DOHH2 (cell line): ENCODE results near the gene FAM133A.
A peak's percentile ranks its signal among the peaks of the same experiment; 100 is the strongest.

Experiments
- H3F3A ChIP-seq: fragments of 200-600 bp; sonication (generic), shearing (Covaris generic); 2 replicates; pipeline ENCODE4 v1.6.0; 2016; ENCODE audit warnings: antibody characterized with exemption, mild to moderate bottlenecking; ENCODE audit not compliant: control insufficient read depth, insufficient read depth
- H3K27ac ChIP-seq: fragments of 200-600 bp; sonication (generic); 2 replicates; pipeline ENCODE4 v1.5.1; 2014; ENCODE audit warnings: low read depth, mild to moderate bottlenecking, low read length, moderate library complexity
- H3K27me3 ChIP-seq: fragments of 200-600 bp; sonication (generic); 2 replicates; pipeline ENCODE4 v1.6.1; 2014; ENCODE audit warnings: mild to moderate bottlenecking, low read length, mixed read lengths; ENCODE audit not compliant: control insufficient read depth
- H3K36me3 ChIP-seq: fragments of 200-600 bp; sonication (generic); 2 replicates; pipeline ENCODE4 v1.6.1; 2014; ENCODE audit warnings: mild to moderate bottlenecking, low read length, moderate library complexity, mixed read lengths; ENCODE audit not compliant: control insufficient read depth
- H3K4me1 ChIP-seq: fragments of 200-600 bp; sonication (generic); 2 replicates; pipeline ENCODE4 v1.6.1; 2014; ENCODE audit warnings: mild to moderate bottlenecking, low read length, mixed read lengths; ENCODE audit not compliant: control insufficient read depth
- H3K4me2 ChIP-seq: fragments of 200-600 bp; sonication (generic); 2 replicates; pipeline ENCODE4 v1.6.0; 2014; ENCODE audit warnings: mild to moderate bottlenecking, low read length, moderate library complexity
- H3K4me3 ChIP-seq: fragments of 200-600 bp; sonication (generic); 2 replicates; pipeline ENCODE4 v1.5.1; 2014; ENCODE audit warnings: mild to moderate bottlenecking, low read length, mixed read lengths
- H3K79me2 ChIP-seq: fragments of 200-600 bp; sonication (generic); 2 replicates; pipeline ENCODE4 v1.6.1; 2014; ENCODE audit warnings: mild to moderate bottlenecking, low read length, mixed read lengths; ENCODE audit not compliant: control insufficient read depth
- H3K9me2 ChIP-seq: fragments of 200-600 bp; sonication (generic); replicated peaks from 2 replicates; pipeline ENCODE4 v1.6.1; 2014; ENCODE audit warnings: mild to moderate bottlenecking, low read length, mixed read lengths; ENCODE audit not compliant: control insufficient read depth
- H3K9me3 ChIP-seq: fragments of 200-600 bp; sonication (generic); 2 replicates; pipeline ENCODE4 v1.6.1; 2014; ENCODE audit warnings: antibody characterized with exemption, low read length, mixed read lengths; ENCODE audit not compliant: control insufficient read depth, insufficient read depth
- H4K20me1 ChIP-seq: fragments of 200-600 bp; sonication (generic); 2 replicates; pipeline ENCODE4 v1.6.0; 2014; ENCODE audit warnings: low read depth, mild to moderate bottlenecking, antibody characterized with exemption, low read length, moderate library complexity; ENCODE audit not compliant: control insufficient read depth, insufficient read depth
- EZH2phosphoT487 ChIP-seq: fragments of 200-600 bp; sonication (generic); IDR thresholded peaks from 2 replicates; pipeline ENCODE4 v1.6.1; 2017; ENCODE audit warnings: borderline replicate concordance, mild to moderate bottlenecking, antibody characterized with exemption, low read length, moderate library complexity, mixed read lengths
- TF ChIP-seq, protein P1 (sequence below): fragments of 200-600 bp; sonication (generic); IDR thresholded peaks from one replicate; pipeline ENCODE4 v1.5.1; 2014; ENCODE audit warnings: antibody characterized with exemption, mild to moderate bottlenecking, low read depth, low read length; ENCODE audit not compliant: poor library complexity, severe bottlenecking

Gene FAM133A

DNA sequence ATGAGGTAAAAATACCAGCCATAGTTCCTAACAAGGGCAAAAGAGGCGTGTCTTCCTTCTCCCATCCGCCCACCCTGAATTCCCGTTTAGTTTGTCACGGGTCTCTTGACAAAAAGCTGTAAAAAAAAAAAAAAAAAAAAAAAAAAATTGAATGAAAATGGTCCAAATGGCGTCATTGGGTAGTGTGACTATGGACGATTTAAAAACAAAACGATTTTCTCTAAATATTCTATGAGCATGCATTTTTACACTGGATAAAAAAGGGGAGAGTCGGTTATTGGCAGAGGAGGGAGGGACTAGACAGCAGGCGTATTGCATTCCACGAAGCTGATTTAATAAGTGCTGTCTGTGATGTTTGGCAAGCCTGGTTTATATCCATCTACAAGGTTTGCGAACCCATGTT lies at the start of gene FAM133A:
TSS of gene FAM133A (plus strand) at position 338 of the 403 bp plus-strand sequence. CDS start 35,214 bp downstream, outside the sequence.
- TF ChIP-seq EZH2phosphoT487, result no peak
- TF ChIP-seq, protein P1, sequence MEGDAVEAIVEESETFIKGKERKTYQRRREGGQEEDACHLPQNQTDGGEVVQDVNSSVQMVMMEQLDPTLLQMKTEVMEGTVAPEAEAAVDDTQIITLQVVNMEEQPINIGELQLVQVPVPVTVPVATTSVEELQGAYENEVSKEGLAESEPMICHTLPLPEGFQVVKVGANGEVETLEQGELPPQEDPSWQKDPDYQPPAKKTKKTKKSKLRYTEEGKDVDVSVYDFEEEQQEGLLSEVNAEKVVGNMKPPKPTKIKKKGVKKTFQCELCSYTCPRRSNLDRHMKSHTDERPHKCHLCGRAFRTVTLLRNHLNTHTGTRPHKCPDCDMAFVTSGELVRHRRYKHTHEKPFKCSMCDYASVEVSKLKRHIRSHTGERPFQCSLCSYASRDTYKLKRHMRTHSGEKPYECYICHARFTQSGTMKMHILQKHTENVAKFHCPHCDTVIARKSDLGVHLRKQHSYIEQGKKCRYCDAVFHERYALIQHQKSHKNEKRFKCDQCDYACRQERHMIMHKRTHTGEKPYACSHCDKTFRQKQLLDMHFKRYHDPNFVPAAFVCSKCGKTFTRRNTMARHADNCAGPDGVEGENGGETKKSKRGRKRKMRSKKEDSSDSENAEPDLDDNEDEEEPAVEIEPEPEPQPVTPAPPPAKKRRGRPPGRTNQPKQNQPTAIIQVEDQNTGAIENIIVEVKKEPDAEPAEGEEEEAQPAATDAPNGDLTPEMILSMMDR, result no peak

DNA sequence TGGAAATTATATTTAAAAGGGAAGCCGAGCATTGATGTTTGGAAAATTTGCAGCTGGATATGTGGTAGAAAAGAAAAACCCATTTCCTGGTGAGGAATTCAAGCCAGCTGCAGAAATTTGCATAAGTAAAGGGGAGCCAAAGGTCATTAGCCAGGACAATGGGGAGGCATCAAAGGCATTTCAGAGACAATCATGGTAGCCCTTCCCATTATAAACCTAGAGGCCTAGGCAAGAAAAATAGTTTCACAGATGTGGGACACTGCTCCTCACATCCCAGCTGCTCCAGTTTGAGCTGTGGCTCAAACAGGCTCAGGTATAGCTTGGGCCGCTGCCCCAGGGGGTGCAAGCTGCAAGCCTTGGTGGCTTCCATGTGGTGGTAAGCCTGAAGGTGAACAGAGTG lies 36.4 kb upstream of the FAM133A start:
- no peaks in the 10 kb centered on the region for H3K9me2 ChIP-seq
- H3K4me3 ChIP-seq, result no peak overlapping the region
- no peaks in the 10 kb centered on the region for H3K27me3 ChIP-seq
- no peak overlapping the region for H3K4me2 ChIP-seq
- no peaks in the 10 kb centered on the region for H4K20me1 ChIP-seq
- H3K27ac ChIP-seq, result no peak overlapping the region
- H3K79me2 ChIP-seq, result no peaks in the 10 kb centered on the region
- H3K36me3 ChIP-seq, result no peaks in the 10 kb centered on the region
- TF ChIP-seq, protein P1, result no peak
- TF ChIP-seq EZH2phosphoT487, result no peak
- no peaks in the 10 kb centered on the region for H3F3A ChIP-seq
- H3K9me3 ChIP-seq, result no peaks in the 10 kb centered on the region
- no peaks in the 10 kb centered on the region for H3K4me1 ChIP-seq

More for the DNA sequence above, at the start of gene FAM133A:
- Histone ChIP-seq H4K20me1 (no peaks in the 10 kb centered on the region), H3K9me2 (no peaks in the 10 kb centered on the region), H3K4me3 (peak within 1 kb of the TSS; percentile 54), H3K36me3 (no peaks in the 10 kb centered on the region), H3K4me2 (peak within 1 kb of the TSS; percentile 45), H3K79me2 (no peaks in the 10 kb centered on the region), H3K9me3 (no peaks in the 10 kb centered on the region), H3K27me3 (peaks cover 7% of the 10 kb centered on the region), H3K4me1 (no peaks in the 10 kb centered on the region), H3K27ac (no peak within 1 kb of the TSS), H3F3A (no peaks in the 10 kb centered on the region)

DNA sequence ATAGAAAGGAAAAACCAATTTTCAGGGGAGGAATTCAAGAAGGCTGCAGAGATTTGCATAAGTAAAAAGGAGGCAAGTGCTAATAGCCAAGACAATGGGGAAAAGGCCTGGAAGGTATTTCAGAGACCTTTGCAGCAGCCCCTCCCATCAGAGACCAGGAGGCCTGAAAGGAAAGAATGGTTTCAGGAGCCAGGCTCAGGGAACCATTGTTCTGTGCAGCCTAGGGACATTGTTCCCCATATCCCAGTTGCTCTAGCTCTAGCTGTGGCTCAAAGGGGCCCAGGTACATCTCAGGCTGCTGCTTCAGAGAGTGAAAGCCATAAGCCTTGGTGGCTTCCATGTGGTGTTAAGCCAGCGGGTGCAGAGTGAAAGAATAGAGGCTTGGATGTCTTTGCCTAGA lies 24.6 kb upstream of the FAM133A start:
- Histone ChIP-seq H4K20me1 (no peaks in the 10 kb centered on the region), H3K27ac (no peak overlapping the region), H3K4me3 (no peak overlapping the region), H3K9me2 (no peaks in the 10 kb centered on the region), H3F3A (no peaks in the 10 kb centered on the region), H3K27me3 (no peaks in the 10 kb centered on the region), H3K4me2 (no peak overlapping the region), H3K36me3 (no peaks in the 10 kb centered on the region), H3K79me2 (no peaks in the 10 kb centered on the region), H3K4me1 (no peaks in the 10 kb centered on the region), H3K9me3 (no peaks in the 10 kb centered on the region)
- TF ChIP-seq EZH2phosphoT487, result no peak
- TF ChIP-seq, protein P1, result no peak

DNA sequence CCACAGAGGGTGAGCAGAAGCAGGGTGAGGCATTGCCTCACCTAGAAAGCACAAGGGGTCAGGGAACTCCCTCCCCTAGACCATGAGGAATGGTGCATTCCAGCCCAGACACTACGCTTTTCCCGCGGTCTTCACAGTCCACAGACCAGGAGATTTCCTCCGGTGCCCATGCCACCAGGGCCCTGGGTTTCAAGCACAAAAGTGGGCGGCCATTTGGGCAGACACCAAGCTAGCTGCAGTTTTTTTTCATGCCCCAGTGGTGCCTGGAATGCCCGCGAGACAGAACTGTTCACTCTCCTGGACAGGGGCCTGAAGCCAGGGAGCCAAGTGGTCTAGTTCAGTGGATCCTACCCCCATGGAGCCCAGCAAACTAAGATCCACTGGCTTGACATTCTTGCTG lies 13.4 kb upstream of the FAM133A start:
- Histone ChIP-seq H3K36me3 (no peaks in the 10 kb centered on the region), H4K20me1 (no peaks in the 10 kb centered on the region), H3K9me3 (no peaks in the 10 kb centered on the region), H3K4me1 (no peaks in the 10 kb centered on the region), H3K9me2 (no peaks in the 10 kb centered on the region), H3F3A (no peaks in the 10 kb centered on the region), H3K27me3 (no peaks in the 10 kb centered on the region), H3K27ac (no peak overlapping the region), H3K4me2 (no peak overlapping the region), H3K79me2 (no peaks in the 10 kb centered on the region), H3K4me3 (no peak overlapping the region)
- TF ChIP-seq EZH2phosphoT487, result no peak
- TF ChIP-seq, protein P1, result no peak
